Measurements from ENCODE around the gene ESR2. TPM values are rescaled to one million over a fixed set of nuclear protein-coding genes. Genes with fewer than 3 reads are reported as not detected.

Gene ESR2
- total and polyA plus RNA-seq, 2 experiments from 2014 or later: 1.00 TPM; not detected in 1

DNA sequence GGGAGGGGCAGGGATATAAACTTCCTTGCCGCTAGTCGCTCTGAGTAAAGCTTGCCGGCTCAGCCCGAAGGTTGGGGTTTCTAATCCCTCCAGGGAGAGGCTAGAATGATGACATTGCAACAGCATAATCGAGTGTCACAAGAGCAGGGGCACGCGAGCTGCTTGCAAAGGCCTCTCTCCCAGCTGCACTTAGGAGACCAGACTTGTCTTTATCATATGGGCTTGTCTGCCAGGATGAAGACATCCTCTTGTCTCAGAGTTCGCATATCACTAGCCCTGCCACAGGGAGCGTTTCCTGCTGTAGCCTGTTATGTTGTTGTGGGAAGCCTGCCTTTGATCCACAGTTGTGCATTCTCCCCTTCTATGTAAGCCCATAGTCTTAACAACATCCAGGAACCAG is 180.0 kb downstream of the ESR2 start:
- no peak overlapping the region for H3K4me3 ChIP-seq
- H3K4me1 ChIP-seq (ENCODE audit: insufficient read depth): no peaks in the 10 kb centered on the region
- H3K79me2 ChIP-seq: no peaks in the 10 kb centered on the region
- WGBS (ENCODE audit: low lambda C conversion rate, missing lambda C conversion rate): 64% methylated on average over 9 of the region's 9 CpGs
- H2AFZ ChIP-seq: no peak overlapping the region
- H3K9me3 ChIP-seq (ENCODE audit: low read depth): no peaks in the 10 kb centered on the region
- DNase-seq (ENCODE audit: low spot score): peak; percentile 61
- H3K27me3 ChIP-seq: no peaks in the 10 kb centered on the region
- no peak overlapping the region for H3K27ac ChIP-seq
- H3K36me3 ChIP-seq (replicated peaks; ENCODE audit: insufficient read depth, low read depth): no peaks in the 10 kb centered on the region
- H3K4me2 ChIP-seq: no peak overlapping the region
- no peaks in the 10 kb centered on the region for H3K9me2 ChIP-seq (replicated peaks; ENCODE audit: insufficient read depth)
- H4K20me1 ChIP-seq (ENCODE audit: insufficient read depth, poor library complexity, severe bottlenecking): no peaks in the 10 kb centered on the region
- TF ChIP-seq, protein P1, sequence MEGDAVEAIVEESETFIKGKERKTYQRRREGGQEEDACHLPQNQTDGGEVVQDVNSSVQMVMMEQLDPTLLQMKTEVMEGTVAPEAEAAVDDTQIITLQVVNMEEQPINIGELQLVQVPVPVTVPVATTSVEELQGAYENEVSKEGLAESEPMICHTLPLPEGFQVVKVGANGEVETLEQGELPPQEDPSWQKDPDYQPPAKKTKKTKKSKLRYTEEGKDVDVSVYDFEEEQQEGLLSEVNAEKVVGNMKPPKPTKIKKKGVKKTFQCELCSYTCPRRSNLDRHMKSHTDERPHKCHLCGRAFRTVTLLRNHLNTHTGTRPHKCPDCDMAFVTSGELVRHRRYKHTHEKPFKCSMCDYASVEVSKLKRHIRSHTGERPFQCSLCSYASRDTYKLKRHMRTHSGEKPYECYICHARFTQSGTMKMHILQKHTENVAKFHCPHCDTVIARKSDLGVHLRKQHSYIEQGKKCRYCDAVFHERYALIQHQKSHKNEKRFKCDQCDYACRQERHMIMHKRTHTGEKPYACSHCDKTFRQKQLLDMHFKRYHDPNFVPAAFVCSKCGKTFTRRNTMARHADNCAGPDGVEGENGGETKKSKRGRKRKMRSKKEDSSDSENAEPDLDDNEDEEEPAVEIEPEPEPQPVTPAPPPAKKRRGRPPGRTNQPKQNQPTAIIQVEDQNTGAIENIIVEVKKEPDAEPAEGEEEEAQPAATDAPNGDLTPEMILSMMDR (IDR thresholded peaks at IDR 0.05; ENCODE audit: poor library complexity): no peak
- TF ChIP-seq EZH2 (IDR thresholded peaks at IDR 0.05; ENCODE audit: borderline replicate concordance): no peak
- no peak for TF ChIP-seq EZH2phosphoT487 (IDR thresholded peaks at IDR 0.05; ENCODE audit: low read depth, severe bottlenecking, unreplicated experiment)

DNA sequence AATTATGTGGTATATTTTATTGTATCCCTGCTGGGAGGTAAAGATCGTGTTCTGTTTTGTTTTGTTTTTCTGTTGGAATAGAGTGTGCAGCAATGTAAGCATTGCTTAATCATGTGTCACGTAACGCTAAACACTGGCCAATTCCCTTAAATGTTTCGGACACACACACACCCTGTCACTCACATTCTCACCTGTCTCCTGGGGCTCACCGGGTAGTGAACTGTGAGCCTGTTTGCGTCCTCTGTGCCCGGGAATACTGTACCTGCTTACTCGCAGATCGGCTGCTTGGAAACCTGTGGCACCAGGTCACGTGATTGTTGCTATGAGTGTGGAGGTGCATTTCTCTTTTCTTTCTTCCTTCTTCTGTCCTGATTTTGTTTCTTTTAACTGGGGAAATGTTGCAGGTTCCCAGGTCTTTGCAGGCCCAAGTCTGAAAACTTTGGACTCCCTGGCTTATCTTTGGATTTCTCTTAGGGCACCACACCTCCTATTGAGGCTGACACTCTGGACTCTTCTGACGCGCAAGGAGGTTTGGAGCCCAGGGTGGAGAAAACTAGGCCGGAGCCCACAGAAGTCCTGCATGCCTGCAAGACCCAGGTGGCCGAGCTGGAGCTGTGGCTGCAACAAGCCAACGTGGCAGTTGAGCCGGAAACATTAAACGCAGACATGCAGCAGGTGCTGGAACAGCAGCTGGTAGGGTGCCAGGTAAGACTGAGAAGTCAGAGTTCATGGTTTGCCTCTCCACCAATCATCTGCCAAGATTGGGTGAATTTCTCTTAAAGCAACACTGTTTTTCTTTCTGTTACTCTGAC is 181.1 kb downstream of the ESR2 start:
- Histone ChIP-seq H3K9me3 (ENCODE audit: low read depth) (no peaks in the 10 kb centered on the region), H2AFZ (peak overlapping the region; percentile 12), H3K27ac (peak overlapping the region; percentile 39), H3K36me3 (replicated peaks; ENCODE audit: insufficient read depth, low read depth) (no peaks in the 10 kb centered on the region), H4K20me1 (ENCODE audit: insufficient read depth, poor library complexity, severe bottlenecking) (no peaks in the 10 kb centered on the region), H3K27me3 (no peaks in the 10 kb centered on the region), H3K4me1 (ENCODE audit: insufficient read depth) (no peaks in the 10 kb centered on the region), H3K4me3 (no peak overlapping the region), H3K4me2 (peak overlapping the region; percentile 20), H3K79me2 (no peaks in the 10 kb centered on the region), H3K9me2 (replicated peaks; ENCODE audit: insufficient read depth) (no peaks in the 10 kb centered on the region)
- peak; percentile 56 for DNase-seq (ENCODE audit: low spot score)
- TF ChIP-seq, protein P1 (IDR thresholded peaks at IDR 0.05; ENCODE audit: poor library complexity): no peak
- TF ChIP-seq EZH2 (IDR thresholded peaks at IDR 0.05; ENCODE audit: borderline replicate concordance) (no peak), EZH2phosphoT487 (IDR thresholded peaks at IDR 0.05; ENCODE audit: low read depth, severe bottlenecking, unreplicated experiment) (no peak)
- 80% methylated on average over 17 of the region's 17 CpGs for WGBS (ENCODE audit: low lambda C conversion rate, missing lambda C conversion rate)

DNA sequence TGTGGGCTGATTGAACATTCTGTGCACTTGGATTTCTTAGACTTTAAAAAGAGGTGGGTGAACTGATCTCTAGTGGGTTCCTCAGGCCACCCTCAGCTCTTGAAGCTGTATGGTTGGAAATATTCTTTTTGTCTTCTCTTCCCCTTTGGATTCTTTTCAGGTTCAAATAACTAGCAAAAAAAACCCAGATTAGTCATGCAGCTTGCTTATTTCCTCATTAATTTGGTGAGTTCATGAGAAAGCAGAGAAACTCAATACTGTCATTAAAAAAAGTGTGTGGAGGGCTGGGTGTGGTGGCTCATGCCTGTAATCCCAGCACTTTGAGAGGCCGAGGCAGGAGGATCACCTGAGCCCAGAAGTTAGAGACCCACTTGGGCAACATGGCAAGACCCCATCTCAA is 183.4 kb downstream of the ESR2 start:
- no peak for TF ChIP-seq EZH2phosphoT487 (IDR thresholded peaks at IDR 0.05; ENCODE audit: low read depth, severe bottlenecking, unreplicated experiment)
- TF ChIP-seq, protein P1 (IDR thresholded peaks at IDR 0.05; ENCODE audit: poor library complexity): no peak
- no peak for TF ChIP-seq EZH2 (IDR thresholded peaks at IDR 0.05; ENCODE audit: borderline replicate concordance)
- 90% methylated on average over 1 of the region's 1 CpG for WGBS (ENCODE audit: low lambda C conversion rate, missing lambda C conversion rate)
- H2AFZ ChIP-seq: no peak overlapping the region
- no peaks in the 10 kb centered on the region for H4K20me1 ChIP-seq (ENCODE audit: insufficient read depth, poor library complexity, severe bottlenecking)
- no peaks in the 10 kb centered on the region for H3K36me3 ChIP-seq (replicated peaks; ENCODE audit: insufficient read depth, low read depth)
- no peaks in the 10 kb centered on the region for H3K9me3 ChIP-seq (ENCODE audit: low read depth)
- no peaks in the 10 kb centered on the region for H3K4me1 ChIP-seq (ENCODE audit: insufficient read depth)
- H3K27ac ChIP-seq: no peak overlapping the region
- H3K27me3 ChIP-seq: no peaks in the 10 kb centered on the region
- no peaks in the 10 kb centered on the region for H3K9me2 ChIP-seq (replicated peaks; ENCODE audit: insufficient read depth)
- H3K4me2 ChIP-seq: no peak overlapping the region
- no peak for DNase-seq (ENCODE audit: low spot score)
- no peaks in the 10 kb centered on the region for H3K79me2 ChIP-seq
- no peak overlapping the region for H3K4me3 ChIP-seq

Measured in hepatocyte (in vitro differentiated cells).